ENCODE results near the gene CCDC87.
"Not testable (repeated sequence)": the region's sequence is repeated elsewhere in the genome, so short reads cannot be mapped to it uniquely, and the experiment has no call there.

CCDC87 gene

GRCh38 chr11:66592457-66593302, at the start of gene CCDC87, which contains the start of gene CCS:
Gene CCDC87 (minus strand): TSS chr11:66593063. CDS start chr11:66593015, 48 bp downstream.
Gene CCS (plus strand): TSS chr11:66593185. CDS start chr11:66593262, 77 bp downstream.
- DNase-seq, result peak; percentile 97

- no peak for DNase-seq
Observed at GRCh38 chr11:66641834-66642233, 49.0 kb upstream of the CCDC87 start.

- not testable (repeated sequence) for DNase-seq
Observed at GRCh38 chr11:66639814-66640340, 47.0 kb upstream of the CCDC87 start.

GRCh38 chr11:66639066-66639813, 46.4 kb upstream of the CCDC87 start:
- no peak for DNase-seq

- DNase-seq, result peak; percentile 99
Observed at GRCh38 chr11:66638177-66639065, 45.6 kb upstream of the CCDC87 start, which contains the start of gene RBM4. Gene RBM4 (plus strand): TSS chr11:66638703. CDS start chr11:66639712, 1,009 bp downstream.

GRCh38 chr11:66637557-66638176, 44.8 kb upstream of the CCDC87 start:
- no peak for DNase-seq

- no peak for DNase-seq
Observed at GRCh38 chr11:66636411-66636810, 43.5 kb upstream of the CCDC87 start.

GRCh38 chr11:66632952-66633351, 40.1 kb upstream of the CCDC87 start:
- no peak for DNase-seq

GRCh38 chr11:66631883-66632282, 39.0 kb upstream of the CCDC87 start:
- no peak for DNase-seq

- DNase-seq, result no peak
Observed at GRCh38 chr11:66629356-66629755, 36.5 kb upstream of the CCDC87 start.

GRCh38 chr11:66628061-66628603, 35.3 kb upstream of the CCDC87 start:
- no peak for DNase-seq

- DNase-seq, result no peak
Observed at GRCh38 chr11:66626926-66627325, 34.1 kb upstream of the CCDC87 start.

- no peak for DNase-seq
Observed at GRCh38 chr11:66626382-66626781, 33.5 kb upstream of the CCDC87 start.

GRCh38 chr11:66625752-66626149, 32.9 kb upstream of the CCDC87 start:
- no peak for DNase-seq

- DNase-seq, result no peak
Observed at GRCh38 chr11:66625041-66625751, 32.3 kb upstream of the CCDC87 start.

GRCh38 chr11:66624450-66624849, 31.6 kb upstream of the CCDC87 start:
- DNase-seq, result no peak

GRCh38 chr11:66619080-66619554, 26.3 kb upstream of the CCDC87 start:
- DNase-seq, result no peak

GRCh38 chr11:66617155-66617834, 24.4 kb upstream of the CCDC87 start:
- no peak for DNase-seq

- peak; percentile 100 for DNase-seq
Observed at GRCh38 chr11:66616379-66617154, 23.7 kb upstream of the CCDC87 start, which contains the start of gene RBM14. Gene RBM14 (plus strand): TSS chr11:66616630. CDS start chr11:66616721, 91 bp downstream.

Measured in right hindlimb (tissue), 1 donor.